GM12864 (cell line): ENCODE results near the gene OPN3.
A peak's percentile ranks its signal among the peaks of the same experiment; 100 is the strongest.

Source experiments
- DNase-seq: peaks from one replicate; pipeline ENCODE4 v3.0.0-alpha.2; 2011; ENCODE audit warnings: low read depth
- H3K4me3 ChIP-seq: 2 replicates; pipeline ENCODE4 v1.5.1; 2011; ENCODE audit warnings: mild to moderate bottlenecking, low read depth, low read length, control low read depth
- TF ChIP-seq, protein P1 (sequence below): IDR thresholded peaks from 2 replicates; pipeline ENCODE4 v1.5.1; 2011; ENCODE audit warnings: low read depth, mild to moderate bottlenecking, moderate library complexity, low read length, control low read depth, inconsistent platforms; ENCODE audit errors: missing control alignments

OPN3 gene

DNA sequence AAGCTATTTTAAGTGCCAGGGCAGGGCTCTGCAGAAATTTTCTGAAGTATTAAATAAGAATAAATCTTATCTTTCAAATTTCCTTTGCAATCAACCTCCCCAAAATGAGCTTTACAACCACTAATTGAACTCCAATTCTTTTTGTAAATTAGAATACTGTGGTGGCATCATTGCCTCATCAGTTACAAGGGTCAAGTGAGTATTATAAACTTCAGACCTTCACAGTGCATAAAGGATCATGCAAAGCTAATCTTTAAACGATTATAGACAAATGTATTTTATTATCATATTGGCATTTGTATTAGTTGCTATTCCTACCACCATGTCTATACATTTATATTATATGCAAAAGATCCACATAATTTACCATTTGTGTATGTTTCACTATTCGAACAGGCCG, 7.2 kb downstream of the OPN3 start:
- no peak for DNase-seq
- H3K4me3 ChIP-seq: no peak overlapping the region
- TF ChIP-seq, protein P1, sequence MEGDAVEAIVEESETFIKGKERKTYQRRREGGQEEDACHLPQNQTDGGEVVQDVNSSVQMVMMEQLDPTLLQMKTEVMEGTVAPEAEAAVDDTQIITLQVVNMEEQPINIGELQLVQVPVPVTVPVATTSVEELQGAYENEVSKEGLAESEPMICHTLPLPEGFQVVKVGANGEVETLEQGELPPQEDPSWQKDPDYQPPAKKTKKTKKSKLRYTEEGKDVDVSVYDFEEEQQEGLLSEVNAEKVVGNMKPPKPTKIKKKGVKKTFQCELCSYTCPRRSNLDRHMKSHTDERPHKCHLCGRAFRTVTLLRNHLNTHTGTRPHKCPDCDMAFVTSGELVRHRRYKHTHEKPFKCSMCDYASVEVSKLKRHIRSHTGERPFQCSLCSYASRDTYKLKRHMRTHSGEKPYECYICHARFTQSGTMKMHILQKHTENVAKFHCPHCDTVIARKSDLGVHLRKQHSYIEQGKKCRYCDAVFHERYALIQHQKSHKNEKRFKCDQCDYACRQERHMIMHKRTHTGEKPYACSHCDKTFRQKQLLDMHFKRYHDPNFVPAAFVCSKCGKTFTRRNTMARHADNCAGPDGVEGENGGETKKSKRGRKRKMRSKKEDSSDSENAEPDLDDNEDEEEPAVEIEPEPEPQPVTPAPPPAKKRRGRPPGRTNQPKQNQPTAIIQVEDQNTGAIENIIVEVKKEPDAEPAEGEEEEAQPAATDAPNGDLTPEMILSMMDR: no peak

DNA sequence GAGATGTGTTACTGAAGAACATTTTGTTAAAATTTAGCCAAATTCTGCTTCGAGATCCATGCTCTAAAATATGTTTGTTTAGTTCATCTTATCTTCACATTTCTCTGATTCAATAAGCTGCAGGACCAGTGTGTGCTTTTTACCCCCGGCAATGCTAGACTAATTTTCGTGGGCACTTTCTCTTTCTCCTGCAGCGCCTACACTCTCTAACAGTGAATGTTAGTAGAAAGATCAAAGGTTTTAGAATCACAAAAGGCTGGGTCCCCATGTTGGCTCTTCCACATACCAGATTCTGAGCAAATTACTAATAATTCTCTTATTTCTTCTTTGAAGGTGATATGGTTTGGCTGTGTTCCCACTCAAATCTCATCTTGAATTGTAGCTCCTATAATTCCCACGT, 8.5 kb downstream of the OPN3 start:
- no peak overlapping the region for H3K4me3 ChIP-seq
- DNase-seq: no peak
- TF ChIP-seq, protein P1: no peak

DNA sequence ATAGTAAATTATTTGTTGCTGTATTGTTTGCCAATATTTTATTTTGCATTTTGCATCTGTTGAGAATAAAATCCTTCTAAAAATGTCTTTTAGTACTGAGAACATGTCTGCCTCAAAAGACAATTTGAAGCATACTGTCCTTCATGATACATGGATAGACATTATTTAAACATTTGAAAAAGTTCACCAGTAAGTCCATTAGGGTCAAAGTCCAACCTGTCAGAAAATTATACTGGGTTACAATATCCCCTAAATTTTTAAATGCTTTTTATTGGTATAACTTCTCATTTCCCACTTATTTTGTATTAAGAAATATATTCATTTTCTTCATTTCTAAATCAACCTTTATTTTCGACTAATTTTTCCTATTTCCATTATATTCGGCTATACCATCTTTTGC, 9.3 kb downstream of the OPN3 start:
- H3K4me3 ChIP-seq: no peak overlapping the region
- no peak for DNase-seq
- TF ChIP-seq, protein P1: no peak

DNA sequence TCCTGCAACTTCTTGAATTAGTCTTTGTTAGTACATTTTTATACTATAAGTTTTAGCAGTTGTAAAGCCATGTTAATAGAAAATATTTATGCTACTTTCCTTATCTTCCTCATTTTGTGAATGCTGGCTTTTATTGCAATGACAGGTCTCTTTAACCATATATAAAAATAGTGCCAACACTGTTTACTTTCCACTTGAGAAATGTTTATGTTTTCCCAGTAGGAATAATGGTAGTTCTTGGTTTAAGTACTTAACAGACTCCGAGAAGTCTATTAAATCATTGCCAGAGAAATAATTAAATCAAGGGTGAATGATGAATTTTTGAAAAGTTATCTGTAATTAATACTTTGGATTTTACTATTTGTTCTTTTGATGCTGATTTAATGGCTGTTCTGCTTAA, 9.7 kb downstream of the OPN3 start:
- DNase-seq: no peak
- H3K4me3 ChIP-seq: no peak overlapping the region
- TF ChIP-seq, protein P1: no peak

DNA sequence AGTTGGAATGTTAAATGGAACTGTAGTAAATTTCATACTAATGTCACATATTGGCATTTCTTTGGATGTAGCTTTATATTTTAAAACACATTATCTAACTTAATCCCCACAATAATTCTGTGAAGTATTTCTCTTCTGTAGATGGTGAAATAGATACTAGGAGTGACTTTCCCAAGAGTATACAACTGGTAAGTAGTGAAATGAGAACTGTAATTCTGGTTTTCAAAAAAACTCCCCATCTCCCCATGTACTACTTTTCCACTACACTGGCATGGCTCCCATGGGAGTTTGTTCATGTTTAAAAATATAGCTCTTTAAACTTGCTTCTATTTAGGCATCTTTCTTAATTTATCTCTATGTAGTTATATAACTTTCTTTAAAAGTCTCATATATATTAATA, 10.2 kb downstream of the OPN3 start:
- no peak overlapping the region for H3K4me3 ChIP-seq
- TF ChIP-seq, protein P1: no peak
- DNase-seq: no peak

DNA sequence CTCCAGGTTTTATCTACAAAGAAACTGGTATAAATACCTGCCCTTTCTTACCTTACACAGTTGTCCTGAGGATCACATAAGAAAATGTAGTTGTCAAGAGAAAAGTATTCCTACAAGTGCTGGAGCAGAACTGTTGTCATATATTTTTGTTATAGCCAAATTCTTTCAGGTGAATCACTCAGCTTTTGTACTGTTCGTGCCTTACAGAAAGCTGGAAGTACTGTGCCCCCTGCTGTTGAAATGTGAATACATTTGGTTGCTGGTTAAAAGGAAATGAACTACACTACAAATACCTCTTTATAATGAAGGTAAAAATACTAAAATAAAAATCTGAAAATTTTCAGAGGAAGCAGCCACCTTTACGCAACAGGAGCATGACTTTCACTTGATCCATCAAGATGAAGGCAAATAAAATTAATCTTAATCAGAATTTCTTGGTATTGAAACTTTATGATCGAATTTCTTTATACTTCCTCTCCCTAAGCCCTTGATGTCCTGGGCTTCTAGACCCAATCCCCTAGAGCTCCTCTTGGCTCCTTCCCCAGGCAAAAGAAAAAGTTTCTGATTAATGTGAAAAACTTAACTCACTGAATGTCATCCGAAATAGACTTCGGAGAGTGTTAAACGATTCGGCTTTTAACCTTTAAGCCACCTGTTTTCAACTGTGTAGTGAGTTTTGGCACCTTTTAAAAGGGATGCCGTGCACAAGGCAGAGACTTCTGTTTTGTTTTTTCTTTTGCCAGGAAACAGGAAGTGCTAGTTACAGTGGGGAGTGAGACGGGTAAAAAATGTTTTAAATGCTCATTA, 12.5 kb downstream of the OPN3 start:
- no peak for DNase-seq
- TF ChIP-seq, protein P1: peak; percentile 52
- H3K4me3 ChIP-seq: no peak overlapping the region

DNA sequence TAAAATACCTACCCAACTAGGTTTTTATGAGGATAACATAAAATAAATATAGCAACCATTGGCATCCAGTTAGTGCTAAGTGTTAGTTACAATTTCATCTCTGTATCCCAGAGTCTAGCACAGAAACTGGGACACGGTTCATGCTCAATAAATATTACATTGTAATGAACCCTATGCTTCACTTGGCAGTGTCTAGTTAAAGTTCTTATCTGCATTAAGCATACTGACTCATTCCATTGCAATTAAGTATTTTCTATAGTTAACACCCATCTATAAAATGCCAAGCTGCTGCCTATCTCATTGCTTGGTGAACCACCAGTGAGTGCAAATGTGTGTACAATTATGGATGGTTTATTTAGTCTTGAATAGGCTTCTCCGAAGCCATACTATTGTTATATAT, 15.2 kb downstream of the OPN3 start:
- no peak for DNase-seq
- no peak overlapping the region for H3K4me3 ChIP-seq
- TF ChIP-seq, protein P1: no peak
